Panc1 (cell line): Measurements from ENCODE around the gene PRKCQ. TPM values are rescaled to one million over a fixed set of nuclear protein-coding genes. Genes with fewer than 3 reads are reported as not detected.

Experiments used
- ATAC-seq: fragments of 200-7000 bp; cut with Tn5 transposase; 2 replicates; pipeline ENCODE4 v1.9.1; 2020; ENCODE audit warnings: mild to moderate bottlenecking, moderate library complexity
- Bru-seq: library from RNA; stranded (reverse); fragments of 400-500 nt; gene quantifications from one replicate; lab custom pipeline; 2021; lab: Mats Ljungman, UMichigan
- BruChase-seq, 2 experiments: library from RNA; stranded (reverse); fragments of 400-500 nt; gene quantifications; one replicate each; lab custom pipeline; 2021; lab: Mats Ljungman, UMichigan
- BruUV-seq: library from RNA; stranded (reverse); fragments of 400-500 nt; replicated peaks from 2 replicates; lab custom pipeline; 2021; lab: Mats Ljungman, UMichigan
- CTCF ChIA-PET: fragments of 300-600 bp; sonication (Branson Sonifier 250); formaldehyde crosslinking; loops from one replicate; lab custom pipeline; 2022; ENCODE audit warnings: antibody characterized with exemption; lab: Charles Lee
- POLR2A ChIA-PET: fragments of 300-600 bp; sonication (Branson Sonifier 250); formaldehyde crosslinking; loops from one replicate; lab custom pipeline; 2022; ENCODE audit warnings: antibody characterized with exemption; lab: Charles Lee
- DNase-seq: peaks from one replicate; pipeline ENCODE4 v3.0.0-alpha.2; 2010; ENCODE audit warnings: low read depth, low spot score
- H3K27ac ChIP-seq: 2 replicates; pipeline ENCODE4 v1.5.1; 2011; ENCODE audit warnings: mild to moderate bottlenecking, low read length, inconsistent platforms
- H3K27me3 ChIP-seq: fragments of 200-500 bp; sonication (Bioruptor generic); 2 replicates; pipeline ENCODE4 v1.6.0; 2014; ENCODE audit warnings: low read length, inconsistent platforms; ENCODE audit not compliant: control insufficient read depth, insufficient read depth
- H3K36me3 ChIP-seq: fragments of 200-500 bp; sonication (Bioruptor generic); 2 replicates; pipeline ENCODE4 v1.5.1; 2014; ENCODE audit warnings: inconsistent platforms, mild to moderate bottlenecking, low read length, moderate library complexity; ENCODE audit not compliant: control insufficient read depth, insufficient read depth
- H3K4me1 ChIP-seq: 2 replicates; pipeline ENCODE4 v1.5.1; 2011; ENCODE audit warnings: inconsistent platforms, mild to moderate bottlenecking, low read length, moderate library complexity; ENCODE audit not compliant: control insufficient read depth, insufficient read depth
- H3K4me3 ChIP-seq, 2 experiments: 2 replicates each; pipeline ENCODE4 v1.5.1; 2011 to 2012; ENCODE audit warnings: low read depth in 2 of 2, low read length in 2 of 2, mild to moderate bottlenecking in 2 of 2, inconsistent platforms in 1 of 2, moderate library complexity in 1 of 2
- H3K9me3 ChIP-seq: fragments of 200-500 bp; sonication (Bioruptor generic); 2 replicates; pipeline ENCODE4 v1.5.1; 2014; ENCODE audit warnings: low read depth, mild to moderate bottlenecking, inconsistent platforms, low read length, moderate library complexity; ENCODE audit not compliant: control insufficient read depth, insufficient read depth
- POLR2AphosphoS5 ChIP-seq: IDR thresholded peaks from 2 replicates; pipeline ENCODE4 v1.6.1; 2012; ENCODE audit warnings: mild to moderate bottlenecking, low read depth, low read length, moderate library complexity
- REST ChIP-seq, 2 experiments: IDR thresholded peaks; 2 replicates each; pipeline ENCODE4 v1.6.1; 2011 to 2012; ENCODE audit warnings: low read depth in 2 of 2, control low read depth in 1 of 2, low read length in 1 of 2, mild to moderate bottlenecking in 1 of 2, moderate library complexity in 1 of 2; ENCODE audit not compliant: insufficient read depth in 1 of 2
- SIN3A ChIP-seq: IDR thresholded peaks from 2 replicates; pipeline ENCODE4 v1.6.1; 2012; ENCODE audit warnings: low read depth, mild to moderate bottlenecking, low read length, moderate library complexity, borderline replicate concordance; ENCODE audit not compliant: insufficient read depth
- TCF7L2 ChIP-seq: IDR thresholded peaks from 2 replicates; pipeline ENCODE4 v1.6.1; 2011; ENCODE audit warnings: mild to moderate bottlenecking, low read depth, low read length, inconsistent platforms
- in situ Hi-C: cut with HindIII; loops from 2 replicates; pipeline ENCODE4 v1.10.0; 2016; ENCODE audit warnings: low sequenced_read_pairs, low pct_unique_long_range_greater_than_20kb
- intact Hi-C: fragments of 100-400 bp; cut with micrococcal nuclease; formaldehyde crosslinking; loops from one replicate; pipeline ENCODE4 v1.10.0; 2022; ENCODE audit not compliant: unreplicated experiment
- long read RNA-seq: library from polyadenylated mRNA; unstranded; transcript quantifications from one replicate; pipeline ENCODE4 v2.0.0, GENCODE V29; 2021; ENCODE audit not compliant: unreplicated experiment
- polyA plus RNA-seq: library from polyadenylated mRNA; unstranded; fragments of >200 nt; gene quantifications from one replicate; pipeline ENCODE4 v1.2.1, GENCODE V29; 2012; ENCODE audit warnings: missing spikeins; ENCODE audit not compliant: insufficient read length
- total RNA-seq: library from RNA; stranded (reverse); gene quantifications from one replicate; pipeline ENCODE4 v1.2.1, GENCODE V29; 2021; ENCODE audit not compliant: unreplicated experiment
- TF ChIP-seq, protein P1 (sequence below): fragments of 450-650 bp; IDR thresholded peaks from 2 replicates; pipeline ENCODE4 v1.5.1; 2017; ENCODE audit warnings: mild to moderate bottlenecking

The PRKCQ gene
- total RNA-seq (0.23 TPM), Bru-seq, nascent RNA (percentile 12 among the genes with signal in this experiment), BruChase-seq, experiment 1, labeled RNA remaining after a 2-hour chase (percentile 6 among the genes with signal in this experiment), BruChase-seq, experiment 2, labeled RNA remaining after a 6-hour chase (percentile 7 among the genes with signal in this experiment)
- not detected for polyA plus RNA-seq
- long read RNA-seq = 0 reads

DNA sequence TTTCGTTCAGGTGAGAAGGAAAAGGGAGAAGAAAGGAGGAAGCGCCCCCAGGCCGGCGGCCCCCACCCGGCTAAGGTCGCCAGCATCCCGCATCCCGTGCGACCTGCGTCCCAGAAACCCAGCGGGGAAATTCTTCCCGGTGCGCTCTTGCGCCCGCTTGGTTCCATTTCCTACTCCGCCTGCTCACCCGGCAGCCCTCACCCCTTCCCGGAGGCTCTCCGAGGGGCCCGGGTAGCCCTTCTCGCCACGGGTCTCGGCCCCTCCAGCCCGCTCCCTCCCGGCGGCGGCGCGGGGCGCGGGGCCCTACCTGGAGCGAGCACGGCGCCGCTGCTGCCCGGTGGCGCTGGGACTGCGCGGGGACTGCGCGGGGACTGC is at the start of gene PRKCQ:
Gene PRKCQ, minus strand, starts transcription at position 373 of the 375 bp plus-strand sequence. CDS start 65,141 bp downstream, outside the sequence.
- peak within 1 kb of the TSS; percentile 41 to 56 for H3K4me3 ChIP-seq
- no peaks in the 10 kb centered on the region for H3K9me3 ChIP-seq
- H3K36me3 ChIP-seq = no peaks in the 10 kb centered on the region
- intact Hi-C loops (loop anchor here (5.0 kb wide), 1 partner anchor 97 kb away; no protein-coding TSS in a partner anchor), in situ Hi-C loops (no loop called here)
- H3K27me3 ChIP-seq = peaks cover 10% of the 10 kb centered on the region
- POLR2A ChIA-PET = interaction anchor here (0.5 kb wide), 1 partner anchor 872 kb away, joined by 5 read pairs; no protein-coding TSS in a partner anchor
- CTCF ChIA-PET = no interaction called here
- no peak for DNase-seq
- BruUV-seq = no TSS peak
- ATAC-seq = peak; percentile 79
- H3K27ac ChIP-seq = peak within 1 kb of the TSS; percentile 39; the same call in 1 of the 2 replicates
- no peak for TF ChIP-seq TCF7L2
- TF ChIP-seq SIN3A = no peak
- TF ChIP-seq REST (IDR thresholded peaks at IDR 0.05; ENCODE audit: insufficient read depth in 1 of 2, low read depth in 2 of 2, low read length in 1 of 2) = no peak
- TF ChIP-seq POLR2AphosphoS5 = no peak
- TF ChIP-seq, protein P1, sequence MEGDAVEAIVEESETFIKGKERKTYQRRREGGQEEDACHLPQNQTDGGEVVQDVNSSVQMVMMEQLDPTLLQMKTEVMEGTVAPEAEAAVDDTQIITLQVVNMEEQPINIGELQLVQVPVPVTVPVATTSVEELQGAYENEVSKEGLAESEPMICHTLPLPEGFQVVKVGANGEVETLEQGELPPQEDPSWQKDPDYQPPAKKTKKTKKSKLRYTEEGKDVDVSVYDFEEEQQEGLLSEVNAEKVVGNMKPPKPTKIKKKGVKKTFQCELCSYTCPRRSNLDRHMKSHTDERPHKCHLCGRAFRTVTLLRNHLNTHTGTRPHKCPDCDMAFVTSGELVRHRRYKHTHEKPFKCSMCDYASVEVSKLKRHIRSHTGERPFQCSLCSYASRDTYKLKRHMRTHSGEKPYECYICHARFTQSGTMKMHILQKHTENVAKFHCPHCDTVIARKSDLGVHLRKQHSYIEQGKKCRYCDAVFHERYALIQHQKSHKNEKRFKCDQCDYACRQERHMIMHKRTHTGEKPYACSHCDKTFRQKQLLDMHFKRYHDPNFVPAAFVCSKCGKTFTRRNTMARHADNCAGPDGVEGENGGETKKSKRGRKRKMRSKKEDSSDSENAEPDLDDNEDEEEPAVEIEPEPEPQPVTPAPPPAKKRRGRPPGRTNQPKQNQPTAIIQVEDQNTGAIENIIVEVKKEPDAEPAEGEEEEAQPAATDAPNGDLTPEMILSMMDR = no peak
- no peaks in the 10 kb centered on the region for H3K4me1 ChIP-seq

GRCh38 chr10:6625428-6625827 is 45.4 kb upstream of the PRKCQ start:
- intact Hi-C loops = no loop called here
- DNase-seq (no peak), ATAC-seq (no peak)
- no peaks in the 10 kb centered on the region for H3K9me3 ChIP-seq
- no peaks in the 10 kb centered on the region; the same call in 1 of the 2 replicates for H3K27me3 ChIP-seq
- no peak for TF ChIP-seq SIN3A
- TF ChIP-seq TCF7L2 = no peak
- TF ChIP-seq, protein P1 = no peak
- TF ChIP-seq POLR2AphosphoS5 = no peak
- CTCF ChIA-PET = no interaction called here
- in situ Hi-C loops = no loop called here
- no peaks in the 10 kb centered on the region for H3K36me3 ChIP-seq
- POLR2A ChIA-PET = no interaction called here
- no peaks in the 10 kb centered on the region for H3K4me1 ChIP-seq
- no peak overlapping the region for H3K4me3 ChIP-seq
- no peak overlapping the region for H3K27ac ChIP-seq
- BruUV-seq = no TSS peak
